ACC112 (cell line): ENCODE results near the gene PCA3.
"Not testable (repeated sequence)": the region's sequence is repeated elsewhere in the genome, so short reads cannot be mapped to it uniquely, and the experiment has no call there.

Experiments
- H2AFZ ChIP-seq: fragments of 200-600 bp; sonication (generic); one replicate; pipeline ENCODE4 v1.6.0; 2017; ENCODE audit warnings: antibody characterized with exemption, low read length; ENCODE audit not compliant: unreplicated experiment
- H3K27ac ChIP-seq: fragments of 200-600 bp; sonication (generic); 2 replicates; pipeline ENCODE4 v1.5.1; 2014; ENCODE audit warnings: low read depth, mild to moderate bottlenecking, antibody characterized with exemption, low read length, moderate library complexity
- H3K27me3 ChIP-seq: fragments of 200-600 bp; sonication (generic); 2 replicates; pipeline ENCODE4 v1.6.1; 2014; ENCODE audit warnings: mild to moderate bottlenecking, antibody characterized with exemption, low read length, moderate library complexity, mixed read lengths; ENCODE audit not compliant: insufficient read depth
- H3K36me3 ChIP-seq: fragments of 200-600 bp; sonication (generic); 2 replicates; pipeline ENCODE4 v1.6.1; 2016; ENCODE audit warnings: mild to moderate bottlenecking, antibody characterized with exemption, low read length, moderate library complexity, mixed read lengths; ENCODE audit not compliant: insufficient read depth
- H3K4me1 ChIP-seq: fragments of 200-600 bp; sonication (generic); one replicate; pipeline ENCODE4 v1.6.1; 2016; ENCODE audit warnings: low read length, mixed read lengths; ENCODE audit not compliant: insufficient read depth, unreplicated experiment, control insufficient read depth
- H3K4me3 ChIP-seq: fragments of 200-600 bp; sonication (generic); 2 replicates; pipeline ENCODE4 v1.5.1; 2014; ENCODE audit warnings: mild to moderate bottlenecking, low read depth, low read length
- H3K79me2 ChIP-seq: fragments of 200-600 bp; sonication (generic); one replicate; pipeline ENCODE4 v1.6.0; 2016; ENCODE audit warnings: low read length; ENCODE audit not compliant: control insufficient read depth, unreplicated experiment, insufficient read depth

The PCA3 gene

GRCh38 chr9:76732341-76732958 is 31.8 kb upstream of the PCA3 start:
- Histone ChIP-seq H3K4me3 (no peak overlapping the region), H3K27me3 (no peaks in the 10 kb centered on the region), H3K36me3 (no peaks in the 10 kb centered on the region), H3K27ac (no peak overlapping the region), H3K79me2 (no peaks in the 10 kb centered on the region), H2AFZ (no peak overlapping the region), H3K4me1 (no peaks in the 10 kb centered on the region)

- Histone ChIP-seq H3K4me3 (no peak overlapping the region), H3K27ac (no peak overlapping the region), H2AFZ (no peak overlapping the region), H3K4me1 (no peaks in the 10 kb centered on the region), H3K79me2 (no peaks in the 10 kb centered on the region), H3K36me3 (no peaks in the 10 kb centered on the region), H3K27me3 (no peaks in the 10 kb centered on the region)
Observed at GRCh38 chr9:76733096-76733495, 31.1 kb upstream of the PCA3 start.

- Histone ChIP-seq H3K4me1 (no peaks in the 10 kb centered on the region), H3K36me3 (no peaks in the 10 kb centered on the region)
Observed at GRCh38 chr9:76734716-76735115, 29.5 kb upstream of the PCA3 start.

GRCh38 chr9:76737154-76737902 is 26.9 kb upstream of the PCA3 start:
- H3K79me2 ChIP-seq: no peaks in the 10 kb centered on the region
- H3K4me3 ChIP-seq: no peak overlapping the region
- no peak overlapping the region for H3K27ac ChIP-seq
- no peaks in the 10 kb centered on the region for H3K4me1 ChIP-seq
- H3K27me3 ChIP-seq: no peaks in the 10 kb centered on the region
- H2AFZ ChIP-seq: no peak overlapping the region
- no peaks in the 10 kb centered on the region for H3K36me3 ChIP-seq

More at GRCh38 chr9:76734716-76735115, 29.5 kb upstream of the PCA3 start:
- H3K79me2 ChIP-seq: no peaks in the 10 kb centered on the region
- H2AFZ ChIP-seq: no peak overlapping the region
- H3K27ac ChIP-seq: no peak overlapping the region
- H3K27me3 ChIP-seq: no peaks in the 10 kb centered on the region
- H3K4me3 ChIP-seq: no peak overlapping the region

- no peaks in the 10 kb centered on the region for H3K79me2 ChIP-seq
- H3K36me3 ChIP-seq: no peaks in the 10 kb centered on the region
- no peak overlapping the region for H3K4me3 ChIP-seq
- H2AFZ ChIP-seq: no peak overlapping the region
- no peaks in the 10 kb centered on the region for H3K27me3 ChIP-seq
- no peaks in the 10 kb centered on the region for H3K4me1 ChIP-seq
- no peak overlapping the region for H3K27ac ChIP-seq
Observed at GRCh38 chr9:76738402-76738801, 25.8 kb upstream of the PCA3 start.

- Histone ChIP-seq H3K4me1 (no peaks in the 10 kb centered on the region), H3K79me2 (no peaks in the 10 kb centered on the region), H2AFZ (no peak overlapping the region), H3K27ac (no peak overlapping the region), H3K36me3 (no peaks in the 10 kb centered on the region), H3K4me3 (no peak overlapping the region), H3K27me3 (no peaks in the 10 kb centered on the region)
Observed at GRCh38 chr9:76741524-76741923, 22.7 kb upstream of the PCA3 start.

GRCh38 chr9:76742890-76743289 is 21.3 kb upstream of the PCA3 start:
- H3K36me3 ChIP-seq, H3K4me3 ChIP-seq, H3K79me2 ChIP-seq, H3K4me1 ChIP-seq, H3K27ac ChIP-seq, H3K27me3 ChIP-seq, H2AFZ ChIP-seq: not testable (repeated sequence)

GRCh38 chr9:76743931-76744330 is 20.3 kb upstream of the PCA3 start:
- Histone ChIP-seq H2AFZ (no peak overlapping the region), H3K36me3 (no peaks in the 10 kb centered on the region), H3K27ac (no peak overlapping the region), H3K79me2 (no peaks in the 10 kb centered on the region), H3K4me3 (no peak overlapping the region), H3K27me3 (no peaks in the 10 kb centered on the region), H3K4me1 (no peaks in the 10 kb centered on the region)

- Histone ChIP-seq H2AFZ (no peak overlapping the region), H3K36me3 (no peaks in the 10 kb centered on the region), H3K27ac (no peak overlapping the region), H3K27me3 (no peaks in the 10 kb centered on the region), H3K79me2 (no peaks in the 10 kb centered on the region), H3K4me3 (no peak overlapping the region), H3K4me1 (no peaks in the 10 kb centered on the region)
Observed at GRCh38 chr9:76744336-76744735, 19.9 kb upstream of the PCA3 start.

- H2AFZ ChIP-seq: no peak overlapping the region
- no peak overlapping the region for H3K4me3 ChIP-seq
- H3K27me3 ChIP-seq: no peaks in the 10 kb centered on the region
- no peaks in the 10 kb centered on the region for H3K36me3 ChIP-seq
- H3K79me2 ChIP-seq: no peaks in the 10 kb centered on the region
- no peak overlapping the region for H3K27ac ChIP-seq
- H3K4me1 ChIP-seq: peaks cover 8% of the 10 kb centered on the region
Observed at GRCh38 chr9:76751001-76751400, 13.2 kb upstream of the PCA3 start.

GRCh38 chr9:76756268-76756640 is 8.0 kb upstream of the PCA3 start:
- H3K79me2 ChIP-seq: no peaks in the 10 kb centered on the region

More at GRCh38 chr9:76756268-76756640, 8.0 kb upstream of the PCA3 start:
- H3K4me1 ChIP-seq: peaks cover 8% of the 10 kb centered on the region
- no peaks in the 10 kb centered on the region for H3K27me3 ChIP-seq
- H3K4me3 ChIP-seq: no peak overlapping the region
- H3K36me3 ChIP-seq: no peaks in the 10 kb centered on the region
- no peak overlapping the region for H3K27ac ChIP-seq
- H2AFZ ChIP-seq: peak overlapping the region; percentile 4
